ENCODE results near the gene UBQLN4. TPM values are rescaled to one million over a fixed set of nuclear protein-coding genes. Genes with fewer than 3 reads are reported as not detected.

UBQLN4 gene
- total RNA-seq, 1 experiment from 2014 or later = 23.0 TPM

DNA sequence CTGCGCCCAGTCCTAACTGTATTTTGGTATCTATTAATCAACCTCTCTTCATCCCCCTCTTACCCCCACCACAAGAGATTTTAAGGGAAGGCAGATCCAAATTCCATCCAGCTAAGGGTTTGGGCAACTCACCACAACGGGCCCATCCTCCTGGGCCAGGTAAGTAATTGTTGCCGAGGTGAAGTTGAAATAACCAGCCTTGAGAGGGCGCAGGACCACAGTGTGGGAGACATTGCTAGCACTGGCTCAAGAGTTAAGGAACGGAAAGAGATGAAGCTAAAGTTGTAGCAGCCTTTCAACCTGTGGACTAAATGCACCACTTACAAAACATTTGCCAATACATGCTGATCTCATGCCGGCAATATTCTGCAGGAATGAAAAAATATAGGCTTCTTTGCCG, 38.8 kb downstream of the UBQLN4 start:
- no peak for DNase-seq (ENCODE audit: low spot score)

DNA sequence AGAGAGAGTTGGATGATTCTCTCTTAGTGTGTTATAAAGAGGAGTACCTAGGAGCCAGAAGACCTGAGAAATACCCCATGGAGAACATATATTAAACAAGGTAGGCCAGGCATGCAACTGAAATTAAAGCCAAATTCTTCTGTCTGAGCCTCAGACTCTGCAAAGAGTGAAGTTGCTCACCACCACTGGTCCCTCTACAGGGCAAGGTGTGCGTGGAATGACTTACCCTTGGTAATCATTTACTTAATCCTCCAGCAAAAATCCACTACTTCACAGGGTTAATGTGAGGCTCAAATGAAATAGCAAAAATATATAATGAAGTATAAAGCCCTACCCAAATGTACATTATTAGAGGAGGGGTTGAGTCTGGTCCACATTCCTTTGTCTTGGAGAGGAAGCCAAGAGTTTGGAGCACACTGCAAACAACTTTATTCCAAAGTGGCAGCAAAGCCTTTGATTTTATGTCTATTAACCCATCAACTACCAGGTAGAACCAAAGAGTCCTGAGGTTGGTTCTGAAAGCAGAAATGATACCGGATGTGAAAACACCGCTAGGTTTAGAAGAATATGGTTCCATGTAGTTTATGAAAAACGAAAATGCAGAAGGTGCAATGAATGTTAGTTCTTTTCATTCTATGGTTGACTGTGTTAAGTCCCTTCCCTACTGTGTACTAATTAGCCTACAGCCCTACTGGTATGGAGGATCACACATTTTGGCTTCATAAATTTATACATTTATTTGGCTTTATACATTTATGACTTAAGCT, 41.4 kb downstream of the UBQLN4 start:
- DNase-seq (ENCODE audit: low spot score) = no peak

- no peak for DNase-seq (ENCODE audit: low spot score)
Observed at GRCh38 chr1:156009404-156009803, 44.2 kb downstream of the UBQLN4 start.

- no peak for DNase-seq (ENCODE audit: low spot score)
Observed at GRCh38 chr1:156006666-156007376, 46.8 kb downstream of the UBQLN4 start.

- DNase-seq (ENCODE audit: low spot score) = no peak
Observed at GRCh38 chr1:156004843-156005584, 48.6 kb downstream of the UBQLN4 start.

GRCh38 chr1:156003923-156004188, 49.7 kb downstream of the UBQLN4 start:
- no peak for DNase-seq (ENCODE audit: low spot score)

GRCh38 chr1:156002188-156002911, 51.2 kb downstream of the UBQLN4 start:
- no peak for DNase-seq (ENCODE audit: low spot score)

GRCh38 chr1:156001662-156002171, 51.9 kb downstream of the UBQLN4 start:
- DNase-seq (ENCODE audit: low spot score) = no peak

- no peak for DNase-seq (ENCODE audit: low spot score)
Observed at GRCh38 chr1:156001021-156001661, 52.5 kb downstream of the UBQLN4 start.

GRCh38 chr1:155999964-156000363, 53.6 kb downstream of the UBQLN4 start:
- no peak for DNase-seq (ENCODE audit: low spot score)

DNA sequence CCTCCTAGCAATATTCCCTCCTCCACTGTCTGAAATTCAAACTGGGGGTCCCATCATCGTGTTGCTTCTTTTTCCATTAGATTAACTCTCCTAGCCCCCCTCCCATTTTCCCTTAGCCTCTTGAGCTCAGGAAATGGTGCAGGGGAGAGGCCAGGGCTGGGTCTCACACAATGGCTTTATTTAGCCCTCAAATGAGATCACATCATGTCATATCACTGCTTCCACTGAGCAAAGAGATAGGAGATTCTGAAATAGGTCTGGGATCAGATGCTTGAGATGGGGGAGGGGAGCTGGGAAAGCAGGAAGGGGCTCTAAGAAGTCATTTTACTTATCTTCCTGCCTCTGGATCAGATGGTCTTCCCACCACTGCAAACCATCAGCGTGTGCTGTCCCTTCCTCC, 57.4 kb downstream of the UBQLN4 start:
- no peak for DNase-seq (ENCODE audit: low spot score)

DNA sequence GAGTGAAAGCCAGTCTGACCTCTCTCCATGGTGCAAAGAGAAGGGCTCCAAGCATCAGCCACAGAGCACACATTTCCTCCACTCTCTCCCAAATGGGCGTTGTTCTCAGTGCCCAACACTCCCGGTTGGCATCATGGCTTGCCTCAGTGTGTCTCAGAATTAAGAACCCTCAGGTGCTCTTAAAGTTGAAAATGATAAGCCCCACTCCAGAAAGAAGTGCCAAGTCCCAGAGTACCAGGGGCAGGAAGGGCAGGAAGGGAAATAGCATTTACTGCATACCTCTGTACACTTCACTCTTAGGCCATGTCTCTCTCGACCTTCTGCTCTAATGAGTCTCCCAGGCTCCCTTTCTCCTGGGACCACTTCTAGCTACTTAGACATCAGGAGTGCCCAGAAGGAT, 60.0 kb downstream of the UBQLN4 start:
- DNase-seq (ENCODE audit: low spot score) = no peak

GRCh38 chr1:155990005-155990739, 63.4 kb downstream of the UBQLN4 start:
- no peak for DNase-seq (ENCODE audit: low spot score)

- peak; percentile 60 for DNase-seq (ENCODE audit: low spot score)
Observed at GRCh38 chr1:155989242-155990004, 64.2 kb downstream of the UBQLN4 start.

Other genes with a start within 250 kb of the UBQLN4 start
- gene GON4L, start 196.6 kb downstream of the UBQLN4 start, total RNA-seq (2014; rRNA removed; shearing (Covaris generic)) = 7.1 and 11.0 TPM in 2 replicates
- gene SYT11, start 194.2 kb downstream of the UBQLN4 start, total RNA-seq (2014; rRNA removed; shearing (Covaris generic)) = 2.9 and 3.4 TPM in 2 replicates
- 45.8 and 46.5 TPM in 2 replicates for gene RIT1, start 142.4 kb downstream of the UBQLN4 start, total RNA-seq (2014; rRNA removed; shearing (Covaris generic))
- gene KHDC4, start 119.4 kb downstream of the UBQLN4 start, total RNA-seq (2014; rRNA removed; shearing (Covaris generic)) = 14.9 and 22.3 TPM in 2 replicates
- not detected in 2 replicates for gene RXFP4, start 112.2 kb downstream of the UBQLN4 start, total RNA-seq (2014; rRNA removed; shearing (Covaris generic))
- gene ARHGEF2, start 75.3 kb downstream of the UBQLN4 start, total RNA-seq (2014; rRNA removed; shearing (Covaris generic)) = 57.1 and 64.2 TPM in 2 replicates
- gene SSR2, start 32.8 kb downstream of the UBQLN4 start, total RNA-seq (2014; rRNA removed; shearing (Covaris generic)) = 874 and 1,103 TPM in 2 replicates
- 66.7 and 84.8 TPM in 2 replicates for gene LAMTOR2, start 984 bp upstream of the UBQLN4 start, total RNA-seq (2014; rRNA removed; shearing (Covaris generic))
- gene RAB25, start 7.4 kb upstream of the UBQLN4 start, total RNA-seq (2014; rRNA removed; shearing (Covaris generic)) = 0.19 TPM in 1 of 2 replicates, not detected in the other
- gene MEX3A, start 28.7 kb upstream of the UBQLN4 start, total RNA-seq (2014; rRNA removed; shearing (Covaris generic)) = 2.8 and 4.5 TPM in 2 replicates
- gene LMNA, start 60.9 kb upstream of the UBQLN4 start, total RNA-seq (2014; rRNA removed; shearing (Covaris generic)) = 257 and 363 TPM in 2 replicates
- gene SEMA4A, start 99.8 kb upstream of the UBQLN4 start, total RNA-seq (2014; rRNA removed; shearing (Covaris generic)) = 0.15 TPM in 1 of 2 replicates, not detected in the other
- 17.7 and 17.8 TPM in 2 replicates for gene SLC25A44, start 140.3 kb upstream of the UBQLN4 start, total RNA-seq (2014; rRNA removed; shearing (Covaris generic))
- gene PMF1, start 159.2 kb upstream of the UBQLN4 start, total RNA-seq (2014; rRNA removed; shearing (Covaris generic)) = 68.2 and 79.0 TPM in 2 replicates
- gene BGLAP, start 188.4 kb upstream of the UBQLN4 start, total RNA-seq (2014; rRNA removed; shearing (Covaris generic)) = 0.08 TPM in 1 of 2 replicates, not detected in the other
- 0.50 and 1.0 TPM in 2 replicates for gene PAQR6, start 194.3 kb upstream of the UBQLN4 start, total RNA-seq (2014; rRNA removed; shearing (Covaris generic))
- 39.9 and 45.9 TPM in 2 replicates for gene SMG5, start 229.0 kb upstream of the UBQLN4 start, total RNA-seq (2014; rRNA removed; shearing (Covaris generic))
- 1.4 and 7.3 TPM in 2 replicates for gene TMEM79, start 230.5 kb upstream of the UBQLN4 start, total RNA-seq (2014; rRNA removed; shearing (Covaris generic))
- gene GLMP, start 241.9 kb upstream of the UBQLN4 start, total RNA-seq (2014; rRNA removed; shearing (Covaris generic)) = 81.7 and 84.6 TPM in 2 replicates
- not detected in 2 replicates for gene VHLL, start 245.5 kb upstream of the UBQLN4 start, total RNA-seq (2014; rRNA removed; shearing (Covaris generic))